NCI-H2081 (cell line): ENCODE measurements around the gene MAP1LC3B2.

ENCODE experiments used
- DNase-seq, 2 experiments: peaks; one replicate each; lab custom pipeline; 2025; lab: John Stamatoyannopoulos, UW

Gene MAP1LC3B2

GRCh38 chr12:116614194-116614915, 55.2 kb downstream of the MAP1LC3B2 start:
- no peak for DNase-seq

DNA sequence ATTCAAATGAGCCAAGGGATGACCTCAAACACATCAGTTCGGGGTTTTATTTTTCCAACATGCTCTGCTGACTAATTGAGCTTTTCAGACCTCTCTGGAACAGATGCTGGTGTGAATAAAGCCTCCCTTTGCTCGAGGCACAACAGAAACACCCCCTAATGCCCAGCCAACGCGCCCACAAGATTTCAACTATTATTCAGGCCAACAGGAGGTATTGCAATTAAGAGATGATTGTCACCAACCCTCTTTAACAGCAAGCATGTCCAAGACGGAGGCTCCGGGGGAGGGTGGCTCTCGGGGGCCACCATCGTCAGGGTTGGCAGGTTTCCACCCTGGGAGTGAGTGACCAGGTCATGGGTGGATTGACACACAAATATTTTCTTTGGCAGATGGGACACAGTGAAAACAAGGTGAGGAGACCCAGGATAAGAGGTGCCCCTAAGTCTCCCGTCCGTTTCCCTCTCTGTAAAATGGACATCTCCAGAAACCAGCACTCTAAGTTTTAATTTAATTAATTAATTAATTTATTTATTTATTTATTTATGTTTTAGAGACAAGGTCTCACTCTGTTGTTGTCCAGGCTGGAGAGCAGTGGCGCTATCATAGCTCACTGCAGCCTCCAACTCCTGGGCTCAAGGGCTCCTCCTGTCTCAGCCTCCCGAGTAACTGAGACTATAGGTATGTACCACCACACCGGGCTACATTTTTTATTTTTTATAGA, 56.1 kb downstream of the MAP1LC3B2 start:
- no peak for DNase-seq

DNA sequence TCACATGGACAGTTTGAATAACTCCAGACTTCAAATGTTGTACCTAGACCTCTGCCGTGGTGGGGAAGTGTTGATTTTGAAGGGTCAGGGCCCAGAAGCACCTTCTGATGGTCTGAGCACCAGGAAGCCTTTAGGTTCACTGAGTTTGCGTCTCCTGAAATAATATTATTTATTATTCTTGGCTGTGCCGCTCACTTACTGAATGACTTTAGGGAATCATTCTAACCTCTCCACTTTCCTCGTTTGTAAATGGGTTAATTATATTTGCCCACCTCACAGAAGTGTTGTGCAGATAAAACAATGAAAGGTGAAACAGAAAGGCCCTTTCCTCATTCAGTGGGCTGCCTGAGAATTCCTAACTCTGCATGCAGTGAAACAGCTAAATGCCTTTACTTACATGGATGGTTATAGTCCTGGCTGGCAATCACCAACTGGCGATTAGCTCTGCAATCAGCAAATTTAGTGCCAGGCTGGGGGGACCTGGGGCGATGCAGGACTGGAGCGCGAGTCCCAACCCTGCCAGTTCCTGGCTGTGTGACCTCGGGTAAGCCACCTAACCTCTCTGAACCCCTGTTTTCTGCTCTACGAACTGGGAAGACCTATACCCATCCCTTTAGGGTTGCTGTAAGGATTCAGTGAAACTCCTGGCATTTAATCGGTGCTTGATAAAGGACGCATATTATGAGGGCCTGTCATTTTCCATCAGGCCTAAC, 57.5 kb downstream of the MAP1LC3B2 start:
- DNase-seq = no peak

DNA sequence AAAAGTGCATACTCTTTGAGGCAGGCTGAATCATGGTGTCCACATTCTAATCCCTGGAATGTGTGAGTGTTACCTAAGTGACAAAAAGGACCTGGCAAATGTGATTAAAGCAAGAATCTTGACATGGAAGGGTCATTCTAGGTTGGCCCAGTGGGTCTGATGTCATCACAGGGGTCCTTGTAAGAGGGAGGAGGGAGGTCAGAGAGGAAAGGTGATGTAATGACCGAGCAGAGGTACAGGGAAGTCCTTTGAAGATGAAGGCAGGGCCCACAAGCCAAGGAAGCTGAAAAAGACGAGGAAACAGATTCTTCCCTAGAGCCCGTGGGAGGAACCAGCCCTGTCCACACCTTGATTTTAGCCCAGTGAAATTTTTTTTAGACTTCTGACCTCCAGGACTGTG, 60.1 kb downstream of the MAP1LC3B2 start:
- DNase-seq = no peak

GRCh38 chr12:116620124-116620491, 60.9 kb downstream of the MAP1LC3B2 start:
- DNase-seq = no peak

DNA sequence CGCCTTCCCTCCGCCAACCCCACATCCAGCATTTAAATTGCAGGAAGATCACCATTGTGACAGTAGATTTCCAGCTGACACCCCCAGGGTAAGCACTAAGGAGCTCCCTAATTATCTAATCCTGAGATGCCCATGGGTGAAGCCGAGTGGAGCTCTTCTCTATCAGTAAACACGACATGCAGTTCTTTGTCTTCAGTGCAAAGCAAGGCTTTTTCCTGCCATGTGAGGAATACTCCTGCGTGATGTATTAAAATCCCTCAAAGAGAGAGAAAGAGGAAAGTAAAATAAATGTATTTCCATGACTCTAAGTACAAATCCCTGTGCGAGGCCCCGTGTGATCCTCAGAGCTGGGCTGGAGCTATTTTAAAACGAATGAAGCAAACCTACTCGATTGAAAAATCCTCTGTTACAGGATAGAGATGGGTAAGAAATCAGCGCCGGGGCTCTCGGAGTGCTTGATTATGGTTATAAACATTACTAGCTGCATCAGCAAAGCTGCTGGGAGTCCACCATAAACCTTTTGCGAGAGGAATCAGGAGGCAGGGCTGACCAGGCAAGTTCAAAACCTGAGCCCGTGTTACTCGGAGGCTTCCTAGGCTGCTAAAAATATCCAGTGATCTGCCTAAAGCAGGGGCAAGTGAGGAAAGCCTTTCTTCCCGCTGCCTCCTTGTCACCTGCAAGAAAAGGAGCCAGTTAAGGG, 61.5 kb downstream of the MAP1LC3B2 start:
- DNase-seq = no peak

- DNase-seq = no peak
These were observed 62.0 kb downstream of the MAP1LC3B2 start for GRCh38 chr12:116621194-116621593.

- no peak for DNase-seq
These were observed 65.3 kb downstream of the MAP1LC3B2 start for GRCh38 chr12:116624516-116624915.

DNA sequence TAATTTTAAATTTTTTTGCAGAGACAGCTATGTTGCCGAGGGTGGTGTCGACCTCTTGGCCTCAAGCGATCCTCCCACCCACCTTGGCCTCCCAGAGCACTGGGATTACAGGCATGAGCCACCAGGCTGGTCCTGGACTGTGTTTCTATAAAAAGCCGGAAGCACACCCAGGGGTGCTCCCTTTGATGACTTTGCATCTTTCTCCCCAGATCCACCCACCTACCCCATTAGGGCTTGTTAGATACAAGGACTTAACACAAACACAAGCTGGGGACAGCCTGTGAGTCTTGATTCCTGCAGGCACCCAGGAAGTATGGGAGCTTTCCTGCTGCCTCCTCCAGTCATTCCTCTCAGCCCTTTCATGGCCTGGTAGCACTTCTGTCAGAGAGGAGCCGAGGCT, 67.0 kb downstream of the MAP1LC3B2 start:
- no peak for DNase-seq
